GM21723 (cell line): ENCODE data around the gene KCNJ4.

Source experiments
- ATAC-seq: cut with Tn5 transposase; IDR thresholded peaks from one replicate; pipeline ENCODE4 v1.9.1; 2021; ENCODE audit warnings: mild to moderate bottlenecking, moderate library complexity; ENCODE audit not compliant: unreplicated experiment

The KCNJ4 gene

GRCh38 chr22:38453066-38453672 lies 1.8 kb downstream of the KCNJ4 start:
- ATAC-seq, result no peak

- ATAC-seq, result no peak
Measured at GRCh38 chr22:38452373-38453065, 2.5 kb downstream of the KCNJ4 start.

GRCh38 chr22:38451864-38452263 lies 3.1 kb downstream of the KCNJ4 start:
- no peak for ATAC-seq

- ATAC-seq, result no peak
Measured at GRCh38 chr22:38451404-38451803, 3.6 kb downstream of the KCNJ4 start.

- ATAC-seq, result no peak
Measured at GRCh38 chr22:38450234-38450797, 4.7 kb downstream of the KCNJ4 start.

GRCh38 chr22:38449776-38450175 lies 5.2 kb downstream of the KCNJ4 start:
- no peak for ATAC-seq

GRCh38 chr22:38448945-38449745 lies 5.9 kb downstream of the KCNJ4 start:
- no peak for ATAC-seq

- no peak for ATAC-seq
Measured at GRCh38 chr22:38446018-38446601, 8.9 kb downstream of the KCNJ4 start.

- no peak for ATAC-seq
Measured at GRCh38 chr22:38444783-38445182, 10.2 kb downstream of the KCNJ4 start.

GRCh38 chr22:38443628-38444521 lies 11.1 kb downstream of the KCNJ4 start:
- ATAC-seq, result no peak

- no peak for ATAC-seq
Measured at GRCh38 chr22:38442967-38443627, 11.9 kb downstream of the KCNJ4 start.

- ATAC-seq, result no peak
Measured at GRCh38 chr22:38441620-38442287, 13.2 kb downstream of the KCNJ4 start.

GRCh38 chr22:38440747-38441350 lies 14.2 kb downstream of the KCNJ4 start:
- ATAC-seq, result no peak

- ATAC-seq, result no peak
Measured at GRCh38 chr22:38437416-38437815, 17.6 kb downstream of the KCNJ4 start.

- no peak for ATAC-seq
Measured at GRCh38 chr22:38436629-38437395, 18.2 kb downstream of the KCNJ4 start.

GRCh38 chr22:38435965-38436364 lies 19.0 kb downstream of the KCNJ4 start:
- ATAC-seq, result no peak

- ATAC-seq, result no peak
Measured at GRCh38 chr22:38435010-38435409, 20.0 kb downstream of the KCNJ4 start.

- no peak for ATAC-seq
Measured at GRCh38 chr22:38433871-38434270, 21.1 kb downstream of the KCNJ4 start.
